Measurements from ENCODE around the gene GLG1. TPM values are rescaled to one million over a fixed set of nuclear protein-coding genes. Genes with fewer than 3 reads are reported as not detected.
"Not testable (repeated sequence)": the region's sequence is repeated elsewhere in the genome, so short reads cannot be mapped to it uniquely, and the experiment has no call there.

GLG1 gene
- total RNA-seq, 1 donor from 2014 or later = 153 TPM

GRCh38 chr16:74420612-74421481 is 186.1 kb downstream of the GLG1 start, which contains the start of gene CLEC18B:
Gene CLEC18B (minus strand): TSS chr16:74421478. CDS start chr16:74421270, 208 bp downstream.
- H3K4me3 Mint-ChIP-seq (ENCODE audit: unreplicated experiment); H3K27ac Mint-ChIP-seq (ENCODE audit: unreplicated experiment); H3K27me3 Mint-ChIP-seq (ENCODE audit: unreplicated experiment); DNase-seq (ENCODE audit: low spot score); H3K9me3 Mint-ChIP-seq (ENCODE audit: unreplicated experiment); H3K36me3 Mint-ChIP-seq (ENCODE audit: low read depth, unreplicated experiment); H3K4me1 Mint-ChIP-seq (ENCODE audit: unreplicated experiment): not testable (repeated sequence)

GRCh38 chr16:74419811-74420210 is 187.1 kb downstream of the GLG1 start:
- H3K4me3 Mint-ChIP-seq (ENCODE audit: unreplicated experiment); H3K27ac Mint-ChIP-seq (ENCODE audit: unreplicated experiment); H3K27me3 Mint-ChIP-seq (ENCODE audit: unreplicated experiment); H3K9me3 Mint-ChIP-seq (ENCODE audit: unreplicated experiment); DNase-seq (ENCODE audit: low spot score); H3K36me3 Mint-ChIP-seq (ENCODE audit: low read depth, unreplicated experiment); H3K4me1 Mint-ChIP-seq (ENCODE audit: unreplicated experiment): not testable (repeated sequence)

GRCh38 chr16:74417897-74418296 is 189.0 kb downstream of the GLG1 start:
- not testable (repeated sequence) for DNase-seq (ENCODE audit: low spot score); H3K27ac Mint-ChIP-seq (ENCODE audit: unreplicated experiment); H3K9me3 Mint-ChIP-seq (ENCODE audit: unreplicated experiment); H3K36me3 Mint-ChIP-seq (ENCODE audit: low read depth, unreplicated experiment); H3K27me3 Mint-ChIP-seq (ENCODE audit: unreplicated experiment); H3K4me1 Mint-ChIP-seq (ENCODE audit: unreplicated experiment); H3K4me3 Mint-ChIP-seq (ENCODE audit: unreplicated experiment)

GRCh38 chr16:74413920-74414319 is 193.0 kb downstream of the GLG1 start:
- not testable (repeated sequence) for H3K9me3 Mint-ChIP-seq (ENCODE audit: unreplicated experiment); DNase-seq (ENCODE audit: low spot score); H3K27ac Mint-ChIP-seq (ENCODE audit: unreplicated experiment); H3K4me1 Mint-ChIP-seq (ENCODE audit: unreplicated experiment); H3K36me3 Mint-ChIP-seq (ENCODE audit: low read depth, unreplicated experiment); H3K27me3 Mint-ChIP-seq (ENCODE audit: unreplicated experiment)
- H3K4me3 Mint-ChIP-seq (ENCODE audit: unreplicated experiment) = peak overlapping the region; percentile 42

- H3K4me3 Mint-ChIP-seq (ENCODE audit: unreplicated experiment); H3K36me3 Mint-ChIP-seq (ENCODE audit: low read depth, unreplicated experiment); H3K27ac Mint-ChIP-seq (ENCODE audit: unreplicated experiment): not testable (repeated sequence)
Observed at GRCh38 chr16:74413485-74413884, 193.4 kb downstream of the GLG1 start.

GRCh38 chr16:74412775-74413390 is 194.0 kb downstream of the GLG1 start:
- not testable (repeated sequence) for DNase-seq (ENCODE audit: low spot score); H3K36me3 Mint-ChIP-seq (ENCODE audit: low read depth, unreplicated experiment); H3K9me3 Mint-ChIP-seq (ENCODE audit: unreplicated experiment); H3K27me3 Mint-ChIP-seq (ENCODE audit: unreplicated experiment); H3K4me3 Mint-ChIP-seq (ENCODE audit: unreplicated experiment); H3K27ac Mint-ChIP-seq (ENCODE audit: unreplicated experiment); H3K4me1 Mint-ChIP-seq (ENCODE audit: unreplicated experiment)

More at GRCh38 chr16:74413485-74413884, 193.4 kb downstream of the GLG1 start:
- not testable (repeated sequence) for H3K27me3 Mint-ChIP-seq (ENCODE audit: unreplicated experiment); H3K4me1 Mint-ChIP-seq (ENCODE audit: unreplicated experiment); H3K9me3 Mint-ChIP-seq (ENCODE audit: unreplicated experiment); DNase-seq (ENCODE audit: low spot score)

GRCh38 chr16:74412138-74412774 is 194.7 kb downstream of the GLG1 start:
- not testable (repeated sequence) for H3K9me3 Mint-ChIP-seq (ENCODE audit: unreplicated experiment); H3K27ac Mint-ChIP-seq (ENCODE audit: unreplicated experiment); H3K36me3 Mint-ChIP-seq (ENCODE audit: low read depth, unreplicated experiment); H3K27me3 Mint-ChIP-seq (ENCODE audit: unreplicated experiment); DNase-seq (ENCODE audit: low spot score); H3K4me1 Mint-ChIP-seq (ENCODE audit: unreplicated experiment); H3K4me3 Mint-ChIP-seq (ENCODE audit: unreplicated experiment)

- H3K36me3 Mint-ChIP-seq (ENCODE audit: low read depth, unreplicated experiment); H3K9me3 Mint-ChIP-seq (ENCODE audit: unreplicated experiment); H3K27me3 Mint-ChIP-seq (ENCODE audit: unreplicated experiment); H3K4me3 Mint-ChIP-seq (ENCODE audit: unreplicated experiment); H3K27ac Mint-ChIP-seq (ENCODE audit: unreplicated experiment); DNase-seq (ENCODE audit: low spot score); H3K4me1 Mint-ChIP-seq (ENCODE audit: unreplicated experiment): not testable (repeated sequence)
Observed at GRCh38 chr16:74410981-74411380, 195.9 kb downstream of the GLG1 start.

- not testable (repeated sequence) for DNase-seq (ENCODE audit: low spot score); H3K4me1 Mint-ChIP-seq (ENCODE audit: unreplicated experiment); H3K9me3 Mint-ChIP-seq (ENCODE audit: unreplicated experiment); H3K27ac Mint-ChIP-seq (ENCODE audit: unreplicated experiment); H3K36me3 Mint-ChIP-seq (ENCODE audit: low read depth, unreplicated experiment); H3K4me3 Mint-ChIP-seq (ENCODE audit: unreplicated experiment); H3K27me3 Mint-ChIP-seq (ENCODE audit: unreplicated experiment)
Observed at GRCh38 chr16:74410057-74410957, 196.6 kb downstream of the GLG1 start.

- not testable (repeated sequence) for H3K36me3 Mint-ChIP-seq (ENCODE audit: low read depth, unreplicated experiment); H3K9me3 Mint-ChIP-seq (ENCODE audit: unreplicated experiment); H3K27me3 Mint-ChIP-seq (ENCODE audit: unreplicated experiment); H3K4me1 Mint-ChIP-seq (ENCODE audit: unreplicated experiment); DNase-seq (ENCODE audit: low spot score); H3K4me3 Mint-ChIP-seq (ENCODE audit: unreplicated experiment); H3K27ac Mint-ChIP-seq (ENCODE audit: unreplicated experiment)
Observed at GRCh38 chr16:74409185-74409981, 197.5 kb downstream of the GLG1 start.

- not testable (repeated sequence) for H3K9me3 Mint-ChIP-seq (ENCODE audit: unreplicated experiment); H3K36me3 Mint-ChIP-seq (ENCODE audit: low read depth, unreplicated experiment); H3K27me3 Mint-ChIP-seq (ENCODE audit: unreplicated experiment); DNase-seq (ENCODE audit: low spot score); H3K4me3 Mint-ChIP-seq (ENCODE audit: unreplicated experiment); H3K27ac Mint-ChIP-seq (ENCODE audit: unreplicated experiment); H3K4me1 Mint-ChIP-seq (ENCODE audit: unreplicated experiment)
Observed at GRCh38 chr16:74407362-74407705, 199.6 kb downstream of the GLG1 start.
